ENCODE results near the gene FHOD3. TPM values are rescaled to one million over a fixed set of nuclear protein-coding genes. Genes with fewer than 3 reads are reported as not detected.

Gene FHOD3
- polyA plus RNA-seq, 1 experiment, result 41.1 TPM

GRCh38 chr18:36488131-36488530, 190.6 kb downstream of the FHOD3 start:
- ChIA-PET CTCF (no interaction called here), POLR2A (no interaction called here)
- Histone ChIP-seq H3K4me3 (ENCODE audit: low read depth, low read length) (no peak overlapping the region), H3K27ac (ENCODE audit: low read depth, low read length) (no peak overlapping the region), H3K27me3 (ENCODE audit: control insufficient read depth, insufficient read depth, low read length) (peaks cover 2% of the 10 kb centered on the region), H3K9me3 (ENCODE audit: control insufficient read depth, insufficient read depth, low read length) (no peaks in the 10 kb centered on the region)
- no peak for DNase-seq (ENCODE audit: low read depth, low spot score)
- TF ChIP-seq CTCF (IDR thresholded peaks at IDR 0.05; ENCODE audit: low read depth, low read length), result no peak

DNA sequence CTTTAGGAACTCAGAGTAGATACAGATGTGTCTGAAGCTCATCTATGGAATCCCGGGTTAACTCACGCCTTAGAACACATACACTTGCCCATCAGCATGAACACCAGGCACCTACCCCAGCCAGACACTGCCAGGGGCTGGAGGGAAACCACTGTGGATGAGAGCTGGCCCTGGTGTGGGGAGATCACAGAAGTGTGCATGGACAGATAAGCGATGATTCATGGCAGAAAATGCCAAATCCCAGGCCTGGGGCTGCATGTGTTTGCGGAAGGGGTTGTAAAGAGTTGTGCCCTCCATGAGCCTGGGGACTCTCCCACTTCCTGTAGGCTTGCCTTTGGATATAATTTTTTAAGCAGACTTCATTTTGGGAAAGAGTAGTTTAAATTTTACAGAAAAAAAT, 193.4 kb downstream of the FHOD3 start:
- no peak overlapping the region for H3K4me3 ChIP-seq (ENCODE audit: low read depth, low read length)
- no peak overlapping the region for H3K27ac ChIP-seq (ENCODE audit: low read depth, low read length)
- no peak for DNase-seq (ENCODE audit: low read depth, low spot score)
- POLR2A ChIA-PET, result interaction anchor here (1.1 kb wide), 1 partner anchor 10 kb away, joined by 4 read pairs; no protein-coding TSS in a partner anchor
- CTCF ChIA-PET, result no interaction called here
- no peaks in the 10 kb centered on the region for H3K9me3 ChIP-seq (ENCODE audit: control insufficient read depth, insufficient read depth, low read length)
- no peak for TF ChIP-seq CTCF (IDR thresholded peaks at IDR 0.05; ENCODE audit: low read depth, low read length)
- H3K27me3 ChIP-seq (ENCODE audit: control insufficient read depth, insufficient read depth, low read length), result no peaks in the 10 kb centered on the region

- CTCF ChIA-PET, result interaction anchor here (0.6 kb wide), 1 partner anchor 43 kb away, joined by 3 read pairs; no protein-coding TSS in a partner anchor
- Histone ChIP-seq H3K4me3 (ENCODE audit: low read depth, low read length) (no peak overlapping the region), H3K27me3 (ENCODE audit: control insufficient read depth, insufficient read depth, low read length) (no peaks in the 10 kb centered on the region), H3K9me3 (ENCODE audit: control insufficient read depth, insufficient read depth, low read length) (no peaks in the 10 kb centered on the region), H3K27ac (ENCODE audit: low read depth, low read length) (no peak overlapping the region)
- POLR2A ChIA-PET, result no interaction called here
- no peak for DNase-seq (ENCODE audit: low read depth, low spot score)
- no peak for TF ChIP-seq CTCF (IDR thresholded peaks at IDR 0.05; ENCODE audit: low read depth, low read length)
Measured at GRCh38 chr18:36492604-36493329, 195.3 kb downstream of the FHOD3 start.

GRCh38 chr18:36493349-36494159, 196.0 kb downstream of the FHOD3 start:
- TF ChIP-seq CTCF (IDR thresholded peaks at IDR 0.05; ENCODE audit: low read depth, low read length), result no peak
- H3K9me3 ChIP-seq (ENCODE audit: control insufficient read depth, insufficient read depth, low read length), result no peaks in the 10 kb centered on the region
- ChIA-PET POLR2A (no interaction called here), CTCF (interaction anchor here (0.6 kb wide), 1 partner anchor 42 kb away, joined by 3 read pairs; no protein-coding TSS in a partner anchor)
- DNase-seq (ENCODE audit: low read depth, low spot score), result no peak
- no peaks in the 10 kb centered on the region for H3K27me3 ChIP-seq (ENCODE audit: control insufficient read depth, insufficient read depth, low read length)
- H3K4me3 ChIP-seq (ENCODE audit: low read depth, low read length), result no peak overlapping the region
- no peak overlapping the region for H3K27ac ChIP-seq (ENCODE audit: low read depth, low read length)

DNA sequence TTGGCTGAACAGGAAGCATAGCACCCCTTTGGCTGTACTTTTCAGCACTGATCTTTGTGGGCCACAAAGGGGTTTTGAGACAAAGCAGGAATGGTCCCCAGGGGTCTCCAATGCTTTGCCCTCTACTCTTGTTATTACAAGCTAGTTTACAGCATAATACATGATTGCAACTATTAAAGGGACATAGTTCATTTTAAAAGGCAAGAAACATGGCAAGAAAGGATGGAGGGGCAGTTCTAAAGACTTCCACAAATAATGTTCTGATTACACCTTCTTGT, 196.6 kb downstream of the FHOD3 start:
- Histone ChIP-seq H3K27ac (ENCODE audit: low read depth, low read length) (no peak overlapping the region), H3K27me3 (ENCODE audit: control insufficient read depth, insufficient read depth, low read length) (no peaks in the 10 kb centered on the region), H3K9me3 (ENCODE audit: control insufficient read depth, insufficient read depth, low read length) (no peaks in the 10 kb centered on the region), H3K4me3 (ENCODE audit: low read depth, low read length) (no peak overlapping the region)
- no peak for TF ChIP-seq CTCF (IDR thresholded peaks at IDR 0.05; ENCODE audit: low read depth, low read length)
- CTCF ChIA-PET, result no interaction called here
- POLR2A ChIA-PET, result no interaction called here
- no peak for DNase-seq (ENCODE audit: low read depth, low spot score)

All from AG04450 (cell line).